ENCODE results near the gene RNF111. TPM values are rescaled to one million over a fixed set of nuclear protein-coding genes. Genes with fewer than 3 reads are reported as not detected.

Gene RNF111
- total and polyA plus RNA-seq, 2 of the 13 experiments (the other 11 are each of a cell fraction or from before 2014, with no cell fraction given), result 12.1 to 23.1 TPM

- peak; percentile 63 for TF ChIP-seq MED8 (CRISPR knock-in tag; IDR thresholded peaks at IDR 0.05; ENCODE audit: insufficient replicate concordance)
- no peak for TF ChIP-seq KLF12 (CRISPR knock-in tag; IDR thresholded peaks at IDR 0.05; ENCODE audit: borderline replicate concordance)
- TF ChIP-seq CBFB (CRISPR knock-in tag; IDR thresholded peaks at IDR 0.05), result no peak; the same call in 1 of the 2 replicates
- TF ChIP-seq MAFF (IDR thresholded peaks at IDR 0.05; ENCODE audit: low read depth, low read length), result no peak
- TF ChIP-seq DNMT1 (CRISPR knock-in tag; IDR thresholded peaks at IDR 0.05), result no peak
- no peak for TF ChIP-seq ZNF644 (CRISPR knock-in tag; IDR thresholded peaks at IDR 0.05; ENCODE audit: low read depth)
- no peak for TF ChIP-seq ZNF597 (CRISPR knock-in tag; IDR thresholded peaks at IDR 0.05)
- TF ChIP-seq CREM (IDR thresholded peaks at IDR 0.05), result peak; percentile 26; the same call in 1 of the 2 replicates
- no peak for TF ChIP-seq CREM (CRISPR knock-in tag; IDR thresholded peaks at IDR 0.05)
- no peak for TF ChIP-seq PBX2 (CRISPR knock-in tag; IDR thresholded peaks at IDR 0.05)
- no peak for TF ChIP-seq REL (CRISPR knock-in tag; conservative IDR thresholded peaks at IDR 0.05)
- TF ChIP-seq ONECUT2 (CRISPR knock-in tag; IDR thresholded peaks at IDR 0.05), result no peak
- TF ChIP-seq SRSF4 (IDR thresholded peaks at IDR 0.05; ENCODE audit: low read depth, low read length, poor library complexity, severe bottlenecking), result no peak
- TF ChIP-seq ZFY (CRISPR knock-in tag; IDR thresholded peaks at IDR 0.05), result peak; percentile 82
- 0 out of 2 replicates have a peak, but pooled peaks have one; percentile 33 for TF ChIP-seq THAP8 (CRISPR knock-in tag; IDR thresholded peaks at IDR 0.05; ENCODE audit: borderline replicate concordance)
- no peak for TF ChIP-seq ADNP (CRISPR knock-in tag; IDR thresholded peaks at IDR 0.05)
- TF ChIP-seq ZNF720 (CRISPR knock-in tag; IDR thresholded peaks at IDR 0.05), result no peak
- no peak for TF ChIP-seq EED (CRISPR knock-in tag; IDR thresholded peaks at IDR 0.05)
- no peak for TF ChIP-seq BRF2 (CRISPR knock-in tag; IDR thresholded peaks at IDR 0.05)
- no peak for TF ChIP-seq ZNF17 (CRISPR knock-in tag; IDR thresholded peaks at IDR 0.05)
- no peak for TF ChIP-seq SRSF9 (IDR thresholded peaks at IDR 0.05; ENCODE audit: borderline replicate concordance, insufficient read depth, low read depth, low read length, poor library complexity, severe bottlenecking)
- no peak for TF ChIP-seq CENPBD1 (CRISPR knock-in tag; IDR thresholded peaks at IDR 0.05; ENCODE audit: borderline replicate concordance, low read depth)
- no peak for TF ChIP-seq ZNF513 (CRISPR knock-in tag; conservative IDR thresholded peaks at IDR 0.05)
- no peak; the same call in 1 of the 2 replicates for TF ChIP-seq ZBTB3 (CRISPR knock-in tag; IDR thresholded peaks at IDR 0.05; ENCODE audit: borderline replicate concordance, low read depth)
These were observed at the start of gene RNF111 (continued) for GRCh38 chr15:58987491-58988005.
